ENCODE measurements around the gene CYSTM1. TPM values are rescaled to one million over a fixed set of nuclear protein-coding genes. Genes with fewer than 3 reads are reported as not detected.

Gene CYSTM1
- total and polyA plus RNA-seq, 2 donors (not counting 1 experiment from before 2014, with no cell fraction given): 6.2 to 17.0 TPM

DNA sequence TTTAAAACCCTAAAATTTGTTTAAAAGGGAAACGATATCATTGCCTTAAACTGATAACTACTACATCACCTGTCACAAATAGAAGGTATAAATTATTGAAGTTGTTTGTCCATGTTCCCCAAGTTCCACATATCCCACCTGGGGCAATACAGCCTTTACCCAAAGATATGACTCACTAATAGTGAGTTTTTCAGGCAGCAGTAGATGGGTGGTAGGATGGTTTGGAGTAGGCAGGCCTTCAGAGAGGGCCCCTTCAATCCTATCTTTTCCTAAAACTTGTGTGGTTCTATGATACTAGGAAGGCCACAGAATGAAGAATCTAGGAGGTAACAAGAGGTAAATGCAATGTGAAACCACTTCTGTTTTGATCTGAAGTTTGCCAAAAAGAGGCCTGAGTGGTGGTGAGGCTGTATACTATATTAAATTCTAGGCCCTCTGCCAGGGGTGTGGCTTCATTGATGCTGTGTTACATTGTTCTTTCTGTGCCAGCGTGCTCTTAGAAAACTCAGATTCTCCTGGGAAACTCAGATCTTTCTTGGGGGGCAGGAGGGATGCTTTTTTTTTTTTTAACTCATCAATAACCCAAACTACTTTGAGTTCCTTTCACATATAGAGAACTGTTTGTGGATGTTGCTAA, 7.2 kb downstream of the CYSTM1 start:
- H3K4me1 Mint-ChIP-seq: no peaks in the 10 kb centered on the region
- Histone ChIP-seq H3K36me3 (replicated peaks in 1 of 2; ENCODE audit: control extremely low read depth in 1 of 2, control insufficient read depth in 1 of 2, extremely low read depth in 1 of 2, insufficient read depth in 2 of 2, low read length in 1 of 2) (no peaks in the 10 kb centered on the region), H3K79me2 (ENCODE audit: control insufficient read depth, insufficient read depth, low read length) (no peaks in the 10 kb centered on the region), H3K27ac (ENCODE audit: low read length in 2 of 2) (no peak overlapping the region), H3K9me3 (ENCODE audit: control extremely low read depth in 1 of 3, control insufficient read depth in 2 of 3, insufficient read depth in 1 of 3, low read length in 2 of 3) (no peaks in the 10 kb centered on the region), H3K9ac (ENCODE audit: low read length) (no peak overlapping the region), H3K4me1 (ENCODE audit: control insufficient read depth in 2 of 2, insufficient read depth in 2 of 2, low read length in 2 of 2) (no peaks in the 10 kb centered on the region), H4K20me1 (ENCODE audit: control insufficient read depth, insufficient read depth, low read length, poor library complexity, severe bottlenecking) (no peaks in the 10 kb centered on the region), H2AFZ (ENCODE audit: insufficient read depth, low read depth, low read length, poor library complexity, severe bottlenecking) (no peak overlapping the region), H3K4me3 (ENCODE audit: control extremely low read depth in 1 of 5, extremely low read depth in 1 of 5, insufficient read depth in 1 of 5, low read depth in 2 of 5, low read length in 4 of 5) (no peak overlapping the region), H3K4me2 (replicated peaks; ENCODE audit: low read depth, low read length, poor library complexity, severe bottlenecking) (no peak overlapping the region), H3K27me3 (replicated peaks in 1 of 4; ENCODE audit: control extremely low read depth in 1 of 4, control insufficient read depth in 3 of 4, insufficient read depth in 4 of 4, low read length in 3 of 4) (no peaks in the 10 kb centered on the region)
- H3K27ac Mint-ChIP-seq: no peak overlapping the region
- DNase-seq (no peak), ATAC-seq (ENCODE audit: low read depth) (no peak)
- TF ChIP-seq, protein P1, sequence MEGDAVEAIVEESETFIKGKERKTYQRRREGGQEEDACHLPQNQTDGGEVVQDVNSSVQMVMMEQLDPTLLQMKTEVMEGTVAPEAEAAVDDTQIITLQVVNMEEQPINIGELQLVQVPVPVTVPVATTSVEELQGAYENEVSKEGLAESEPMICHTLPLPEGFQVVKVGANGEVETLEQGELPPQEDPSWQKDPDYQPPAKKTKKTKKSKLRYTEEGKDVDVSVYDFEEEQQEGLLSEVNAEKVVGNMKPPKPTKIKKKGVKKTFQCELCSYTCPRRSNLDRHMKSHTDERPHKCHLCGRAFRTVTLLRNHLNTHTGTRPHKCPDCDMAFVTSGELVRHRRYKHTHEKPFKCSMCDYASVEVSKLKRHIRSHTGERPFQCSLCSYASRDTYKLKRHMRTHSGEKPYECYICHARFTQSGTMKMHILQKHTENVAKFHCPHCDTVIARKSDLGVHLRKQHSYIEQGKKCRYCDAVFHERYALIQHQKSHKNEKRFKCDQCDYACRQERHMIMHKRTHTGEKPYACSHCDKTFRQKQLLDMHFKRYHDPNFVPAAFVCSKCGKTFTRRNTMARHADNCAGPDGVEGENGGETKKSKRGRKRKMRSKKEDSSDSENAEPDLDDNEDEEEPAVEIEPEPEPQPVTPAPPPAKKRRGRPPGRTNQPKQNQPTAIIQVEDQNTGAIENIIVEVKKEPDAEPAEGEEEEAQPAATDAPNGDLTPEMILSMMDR (IDR thresholded peaks at IDR 0.05): no peak
- TF ChIP-seq EZH2 (IDR thresholded peaks at IDR 0.05; ENCODE audit: borderline replicate concordance, insufficient read depth, low read depth, low read length, poor library complexity, severe bottlenecking): no peak
- no peaks in the 10 kb centered on the region for H3K9me3 Mint-ChIP-seq (ENCODE audit: insufficient read depth)
- intact Hi-C loops (cut with micrococcal nuclease): no loop called here
- no peak overlapping the region for H3K4me3 Mint-ChIP-seq
- POLR2A ChIA-PET: no interaction called here
- no peaks in the 10 kb centered on the region for H3K27me3 Mint-ChIP-seq
- CTCF ChIA-PET: no interaction called here
- WGBS (ENCODE audit: insufficient coverage): no CpG with 5 or more reads among the region's 2 CpGs

DNA sequence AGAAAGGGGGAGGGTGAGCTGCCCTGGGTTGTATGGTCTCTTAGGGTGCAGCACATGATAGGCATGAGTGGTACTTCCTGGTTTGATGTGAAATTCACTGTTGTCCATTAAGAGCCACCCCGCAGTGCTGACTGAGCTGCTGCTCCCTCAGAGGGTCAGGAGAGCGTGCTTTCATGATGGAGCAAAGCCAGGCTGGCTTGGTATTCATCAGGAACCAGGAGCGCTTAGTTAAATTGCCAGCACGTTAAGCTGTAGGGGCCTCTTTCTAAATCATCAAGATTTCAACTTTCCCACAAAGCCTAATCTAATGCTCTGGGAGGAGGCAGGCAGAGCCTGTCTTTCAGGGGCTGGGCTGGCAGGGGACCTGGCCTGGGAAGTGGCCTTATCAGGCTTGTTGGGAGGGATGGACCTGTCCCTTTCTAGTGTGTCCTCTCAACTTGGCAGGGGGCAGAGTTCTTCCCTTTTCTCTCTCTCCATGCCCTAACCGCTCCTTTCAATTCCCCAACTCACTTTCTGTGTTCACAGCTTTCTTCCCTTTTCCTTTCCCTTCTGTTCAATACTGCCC, 7.9 kb downstream of the CYSTM1 start:
- no peak for DNase-seq
- H3K27ac Mint-ChIP-seq: no peak overlapping the region
- Histone ChIP-seq H2AFZ (ENCODE audit: insufficient read depth, low read depth, low read length, poor library complexity, severe bottlenecking) (no peak overlapping the region), H3K9ac (ENCODE audit: low read length) (no peak overlapping the region), H3K4me3 (ENCODE audit: control extremely low read depth in 1 of 5, extremely low read depth in 1 of 5, insufficient read depth in 1 of 5, low read depth in 2 of 5, low read length in 4 of 5) (no peak overlapping the region), H3K4me1 (ENCODE audit: control insufficient read depth in 2 of 2, insufficient read depth in 2 of 2, low read length in 2 of 2) (no peaks in the 10 kb centered on the region), H3K9me3 (ENCODE audit: control extremely low read depth in 1 of 3, control insufficient read depth in 2 of 3, insufficient read depth in 1 of 3, low read length in 2 of 3) (no peaks in the 10 kb centered on the region), H3K79me2 (ENCODE audit: control insufficient read depth, insufficient read depth, low read length) (no peaks in the 10 kb centered on the region), H3K36me3 (replicated peaks in 1 of 2; ENCODE audit: control extremely low read depth in 1 of 2, control insufficient read depth in 1 of 2, extremely low read depth in 1 of 2, insufficient read depth in 2 of 2, low read length in 1 of 2) (no peaks in the 10 kb centered on the region), H3K4me2 (replicated peaks; ENCODE audit: low read depth, low read length, poor library complexity, severe bottlenecking) (no peak overlapping the region), H3K27me3 (replicated peaks in 1 of 4; ENCODE audit: control extremely low read depth in 1 of 4, control insufficient read depth in 3 of 4, insufficient read depth in 4 of 4, low read length in 3 of 4) (no peaks in the 10 kb centered on the region), H3K27ac (ENCODE audit: low read length in 2 of 2) (no peak overlapping the region), H4K20me1 (ENCODE audit: control insufficient read depth, insufficient read depth, low read length, poor library complexity, severe bottlenecking) (no peaks in the 10 kb centered on the region)
- no peaks in the 10 kb centered on the region for H3K4me1 Mint-ChIP-seq
- H3K9me3 Mint-ChIP-seq (ENCODE audit: insufficient read depth): no peaks in the 10 kb centered on the region
- ChIA-PET POLR2A (no interaction called here), CTCF (interaction anchor here (0.6 kb wide), 1 partner anchor 247 kb away, joined by 3 read pairs; no protein-coding TSS in a partner anchor)
- 83% methylated on average over 2 of the region's 5 CpGs for WGBS (ENCODE audit: insufficient coverage)
- no peak for ATAC-seq (ENCODE audit: low read depth)
- H3K27me3 Mint-ChIP-seq: no peaks in the 10 kb centered on the region
- no peak overlapping the region for H3K4me3 Mint-ChIP-seq
- intact Hi-C loops (cut with micrococcal nuclease): no loop called here
- no peak for TF ChIP-seq EZH2 (IDR thresholded peaks at IDR 0.05; ENCODE audit: borderline replicate concordance, insufficient read depth, low read depth, low read length, poor library complexity, severe bottlenecking)
- TF ChIP-seq, protein P1 (IDR thresholded peaks at IDR 0.05): no peak

Data from B cell (primary cell).